ENCODE data around the gene CCDC184. TPM values are rescaled to one million over a fixed set of nuclear protein-coding genes. Genes with fewer than 3 reads are reported as not detected.

The CCDC184 gene
- total and polyA plus RNA-seq, 2 of the 13 experiments (the other 11 are each of a cell fraction or from before 2014, with no cell fraction given): not detected

DNA sequence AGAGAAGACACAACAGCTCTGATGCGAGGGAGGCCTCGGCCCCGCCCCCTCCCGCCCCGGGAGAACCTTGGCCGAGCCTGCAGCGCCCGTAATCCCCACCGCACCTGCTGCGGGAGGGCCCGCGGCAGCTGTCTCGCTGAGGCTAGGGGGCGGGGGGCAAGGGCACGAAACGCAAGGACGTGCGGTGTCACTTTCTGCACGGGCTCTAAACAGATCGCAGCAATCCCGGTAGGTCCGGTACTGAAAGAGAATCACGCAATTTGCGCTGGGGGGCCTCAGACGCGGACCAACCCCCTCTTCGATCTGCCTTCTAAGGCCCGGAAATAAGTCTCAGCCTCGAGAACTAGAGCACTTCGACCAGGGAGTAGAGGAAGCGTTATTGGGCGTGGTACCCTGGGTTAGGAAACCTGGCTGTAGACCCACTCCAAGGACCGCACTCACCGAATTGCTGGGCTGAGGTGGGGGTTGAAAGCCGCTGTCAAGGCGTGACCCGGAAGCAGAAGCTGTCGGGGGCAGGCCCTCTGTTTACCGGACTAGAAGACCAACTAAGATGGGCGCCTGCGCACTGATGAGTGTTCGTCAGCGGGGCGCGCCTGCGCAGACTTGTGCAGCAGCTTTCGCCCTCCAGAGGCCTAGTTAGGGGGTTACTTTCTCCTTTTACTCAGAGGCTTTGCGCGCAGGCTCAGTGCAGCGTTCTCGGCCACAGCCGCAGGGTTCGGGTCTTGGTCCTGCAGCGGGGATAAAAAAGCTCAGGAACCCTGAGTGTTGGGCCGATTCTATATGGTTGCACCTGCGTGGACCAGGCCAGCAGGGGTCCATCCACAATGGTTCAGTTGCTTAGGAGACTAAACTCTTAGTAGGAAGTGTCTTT lies 26.2 kb upstream of the CCDC184 start, which contains the start of gene ASB8 (continued):
- peak; percentile 58; the same call in 1 of the 2 replicates for TF ChIP-seq TAF1 (CRISPR knock-in tag; IDR thresholded peaks at IDR 0.05)
- TF ChIP-seq KDM5B (CRISPR knock-in tag; IDR thresholded peaks at IDR 0.05; ENCODE audit: borderline replicate concordance): peak; percentile 70; the same call in 1 of the 2 replicates
- TF ChIP-seq NR2F6 (IDR thresholded peaks at IDR 0.05): 0 out of 2 replicates have a peak, but pooled peaks have one; percentile 9
- TF ChIP-seq NR2F6 (CRISPR knock-in tag; IDR thresholded peaks at IDR 0.05): no peak; the same call in 1 of the 2 replicates
- TF ChIP-seq ARNT2 (CRISPR knock-in tag; IDR thresholded peaks at IDR 0.05; ENCODE audit: low read depth): 0 out of 2 replicates have a peak, but pooled peaks have one; percentile 27
- no peak for TF ChIP-seq ATRX (CRISPR knock-in tag; IDR thresholded peaks at IDR 0.05; ENCODE audit: borderline replicate concordance)
- TF ChIP-seq KDM6A (CRISPR knock-in tag; IDR thresholded peaks at IDR 0.05; ENCODE audit: low read depth): 0 out of 2 replicates have a peak, but pooled peaks have one; percentile 18
- no peak for TF ChIP-seq TOPORS (CRISPR knock-in tag; IDR thresholded peaks at IDR 0.05)
- no peak for TF ChIP-seq HMG20B (CRISPR knock-in tag; conservative IDR thresholded peaks at IDR 0.05)
- TF ChIP-seq ZNF136 (CRISPR knock-in tag; IDR thresholded peaks at IDR 0.05; ENCODE audit: low read depth): peak; percentile 41; the same call in 1 of the 2 replicates
- TF ChIP-seq U2AF2 (IDR thresholded peaks at IDR 0.05; ENCODE audit: low read depth, low read length): no peak
- TF ChIP-seq, protein P1, sequence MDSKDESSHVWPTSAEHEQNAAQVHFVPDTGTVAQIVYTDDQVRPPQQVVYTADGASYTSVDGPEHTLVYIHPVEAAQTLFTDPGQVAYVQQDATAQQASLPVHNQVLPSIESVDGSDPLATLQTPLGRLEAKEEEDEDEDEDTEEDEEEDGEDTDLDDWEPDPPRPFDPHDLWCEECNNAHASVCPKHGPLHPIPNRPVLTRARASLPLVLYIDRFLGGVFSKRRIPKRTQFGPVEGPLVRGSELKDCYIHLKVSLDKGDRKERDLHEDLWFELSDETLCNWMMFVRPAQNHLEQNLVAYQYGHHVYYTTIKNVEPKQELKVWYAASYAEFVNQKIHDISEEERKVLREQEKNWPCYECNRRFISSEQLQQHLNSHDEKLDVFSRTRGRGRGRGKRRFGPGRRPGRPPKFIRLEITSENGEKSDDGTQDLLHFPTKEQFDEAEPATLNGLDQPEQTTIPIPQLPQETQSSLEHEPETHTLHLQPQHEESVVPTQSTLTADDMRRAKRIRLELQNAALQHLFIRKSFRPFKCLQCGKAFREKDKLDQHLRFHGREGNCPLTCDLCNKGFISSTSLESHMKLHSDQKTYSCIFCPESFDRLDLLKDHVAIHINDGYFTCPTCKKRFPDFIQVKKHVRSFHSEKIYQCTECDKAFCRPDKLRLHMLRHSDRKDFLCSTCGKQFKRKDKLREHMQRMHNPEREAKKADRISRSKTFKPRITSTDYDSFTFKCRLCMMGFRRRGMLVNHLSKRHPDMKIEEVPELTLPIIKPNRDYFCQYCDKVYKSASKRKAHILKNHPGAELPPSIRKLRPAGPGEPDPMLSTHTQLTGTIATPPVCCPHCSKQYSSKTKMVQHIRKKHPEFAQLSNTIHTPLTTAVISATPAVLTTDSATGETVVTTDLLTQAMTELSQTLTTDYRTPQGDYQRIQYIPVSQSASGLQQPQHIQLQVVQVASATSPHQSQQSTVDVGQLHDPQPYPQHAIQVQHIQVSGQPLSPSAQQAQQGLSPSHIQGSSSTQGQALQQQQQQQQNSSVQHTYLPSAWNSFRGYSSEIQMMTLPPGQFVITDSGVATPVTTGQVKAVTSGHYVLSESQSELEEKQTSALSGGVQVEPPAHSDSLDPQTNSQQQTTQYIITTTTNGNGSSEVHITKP (CRISPR knock-in tag; IDR thresholded peaks at IDR 0.05; ENCODE audit: low read depth): peak; percentile 59; the same call in 1 of the 2 replicates
- TF ChIP-seq, protein P2, sequence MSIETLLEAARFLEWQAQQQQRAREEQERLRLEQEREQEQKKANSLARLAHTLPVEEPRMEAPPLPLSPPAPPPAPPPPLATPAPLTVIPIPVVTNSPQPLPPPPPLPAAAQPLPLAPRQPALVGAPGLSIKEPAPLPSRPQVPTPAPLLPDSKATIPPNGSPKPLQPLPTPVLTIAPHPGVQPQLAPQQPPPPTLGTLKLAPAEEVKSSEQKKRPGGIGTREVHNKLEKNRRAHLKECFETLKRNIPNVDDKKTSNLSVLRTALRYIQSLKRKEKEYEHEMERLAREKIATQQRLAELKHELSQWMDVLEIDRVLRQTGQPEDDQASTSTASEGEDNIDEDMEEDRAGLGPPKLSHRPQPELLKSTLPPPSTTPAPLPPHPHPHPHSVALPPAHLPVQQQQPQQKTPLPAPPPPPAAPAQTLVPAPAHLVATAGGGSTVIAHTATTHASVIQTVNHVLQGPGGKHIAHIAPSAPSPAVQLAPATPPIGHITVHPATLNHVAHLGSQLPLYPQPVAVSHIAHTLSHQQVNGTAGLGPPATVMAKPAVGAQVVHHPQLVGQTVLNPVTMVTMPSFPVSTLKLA (IDR thresholded peaks at IDR 0.05): 0 out of 2 replicates have a peak, but pooled peaks have one; percentile 8
- TF ChIP-seq HOXA3 (CRISPR knock-in tag; IDR thresholded peaks at IDR 0.05): peak; percentile 64
- peak; percentile 98; the same call in 1 of the 2 replicates for TF ChIP-seq ZNF572 (CRISPR knock-in tag; IDR thresholded peaks at IDR 0.05)
- no peak for TF ChIP-seq ZNF75D (CRISPR knock-in tag; IDR thresholded peaks at IDR 0.05; ENCODE audit: borderline replicate concordance)
- TF ChIP-seq ZNF224 (CRISPR knock-in tag; IDR thresholded peaks at IDR 0.05): peak; percentile 76; the same call in 1 of the 2 replicates
- peak; percentile 70 for TF ChIP-seq POLR2AphosphoS5 (IDR thresholded peaks at IDR 0.05; ENCODE audit: low read depth, low read length)
- TF ChIP-seq ZNF232 (CRISPR knock-in tag; IDR thresholded peaks at IDR 0.05; ENCODE audit: borderline replicate concordance): 0 out of 2 replicates have a peak, but pooled peaks have one; percentile 3
- TF ChIP-seq ZNF530 (CRISPR knock-in tag; IDR thresholded peaks at IDR 0.05; ENCODE audit: low read depth): no peak
- TF ChIP-seq ZKSCAN5 (CRISPR knock-in tag; IDR thresholded peaks at IDR 0.05): 0 out of 2 replicates have a peak, but pooled peaks have one; percentile 47
- TF ChIP-seq ZBTB8A (CRISPR knock-in tag; IDR thresholded peaks at IDR 0.05; ENCODE audit: borderline replicate concordance, low read depth): no peak
- TF ChIP-seq SRSF9 (IDR thresholded peaks at IDR 0.05; ENCODE audit: borderline replicate concordance, insufficient read depth, low read depth, low read length, poor library complexity, severe bottlenecking): no peak
- TF ChIP-seq FOXP1 (IDR thresholded peaks at IDR 0.05): no peak
- TF ChIP-seq FOXP1 (CRISPR knock-in tag; IDR thresholded peaks at IDR 0.05): peak; percentile 59; the same call in 1 of the 2 replicates
- TF ChIP-seq, protein P3, sequence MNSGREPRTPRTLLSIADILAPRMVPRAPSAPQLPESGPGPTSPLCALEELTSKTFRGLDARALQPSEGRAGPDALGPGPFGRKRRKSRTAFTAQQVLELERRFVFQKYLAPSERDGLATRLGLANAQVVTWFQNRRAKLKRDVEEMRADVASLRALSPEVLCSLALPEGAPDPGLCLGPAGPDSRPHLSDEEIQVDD (CRISPR knock-in tag; IDR thresholded peaks at IDR 0.05; ENCODE audit: borderline replicate concordance): no peak
